OCI-LY7 (cell line): ENCODE results near the gene NTF3. TPM values are rescaled to one million over a fixed set of nuclear protein-coding genes. Genes with fewer than 3 reads are reported as not detected.

ENCODE experiments used
- BruUV-seq: library from RNA; stranded (reverse); fragments of 400-500 nt; replicated peaks from 2 replicates; lab custom pipeline; 2021; lab: Mats Ljungman, UMichigan
- CTCF ChIA-PET: fragments of 300-600 bp; sonication (Branson Sonifier 250); formaldehyde crosslinking; loops from one replicate; lab custom pipeline; 2022; ENCODE audit warnings: antibody characterized with exemption; ENCODE audit not compliant: unreplicated experiment; lab: Charles Lee
- POLR2A ChIA-PET: fragments of 300-600 bp; sonication (Branson Sonifier 250); formaldehyde crosslinking; loops from one replicate; lab custom pipeline; 2022; ENCODE audit warnings: antibody characterized with exemption; lab: Charles Lee
- DNase-seq: peaks from one replicate; pipeline ENCODE4 v3.0.0-alpha.2; 2015; ENCODE audit warnings: low spot score
- H2AFZ ChIP-seq: fragments of 200-600 bp; sonication (generic), shearing (Covaris generic); 2 replicates; pipeline ENCODE4 v1.6.1; 2014; ENCODE audit warnings: mild to moderate bottlenecking, antibody characterized with exemption, low read length, moderate library complexity
- H3K27ac ChIP-seq: fragments of 200-600 bp; sonication (generic); 2 replicates; pipeline ENCODE4 v1.5.1; 2014; ENCODE audit warnings: mixed run types, low read depth, mild to moderate bottlenecking, moderate library complexity, low read length, inconsistent platforms; ENCODE audit not compliant: poor library complexity, severe bottlenecking
- H3K36me3 ChIP-seq: fragments of 200-600 bp; sonication (generic); 2 replicates; pipeline ENCODE4 v1.6.1; 2014; ENCODE audit warnings: mild to moderate bottlenecking, antibody characterized with exemption, low read length, moderate library complexity, mixed read lengths; ENCODE audit not compliant: insufficient read depth
- H3K4me1 ChIP-seq: fragments of 200-600 bp; sonication (generic); 2 replicates; pipeline ENCODE4 v1.5.1; 2014; ENCODE audit warnings: mild to moderate bottlenecking, low read length; ENCODE audit not compliant: insufficient read depth, poor library complexity, severe bottlenecking
- H3K4me2 ChIP-seq: fragments of 200-600 bp; sonication (generic); 2 replicates; pipeline ENCODE4 v1.6.1; 2014; ENCODE audit warnings: mild to moderate bottlenecking, low read length
- H3K4me3 ChIP-seq: fragments of 200-600 bp; sonication (generic); 2 replicates; pipeline ENCODE4 v1.5.1; 2014; ENCODE audit warnings: mild to moderate bottlenecking, low read depth, low read length; ENCODE audit not compliant: poor library complexity, severe bottlenecking
- H3K79me2 ChIP-seq: fragments of 200-600 bp; sonication (generic); 2 replicates; pipeline ENCODE4 v1.6.1; 2016; ENCODE audit warnings: low read depth, mild to moderate bottlenecking, low read length, moderate library complexity, mixed read lengths; ENCODE audit not compliant: insufficient read depth
- H3K9me2 ChIP-seq: fragments of 200-600 bp; sonication (generic); 2 replicates; pipeline ENCODE4 v1.6.1; 2016; ENCODE audit warnings: mild to moderate bottlenecking, low read length, mixed read lengths; ENCODE audit not compliant: insufficient read depth
- H3K9me3 ChIP-seq: fragments of 200-600 bp; sonication (generic); 2 replicates; pipeline ENCODE4 v1.6.1; 2014; ENCODE audit warnings: mild to moderate bottlenecking, mixed run types, low read length, mixed read lengths
- H4K20me1 ChIP-seq: fragments of 200-600 bp; sonication (generic); 2 replicates; pipeline ENCODE4 v1.6.1; 2014; ENCODE audit warnings: mild to moderate bottlenecking, antibody characterized with exemption, low read length, moderate library complexity, mixed read lengths; ENCODE audit not compliant: insufficient read depth
- EZH2phosphoT487 ChIP-seq: fragments of 200-600 bp; sonication (generic); IDR thresholded peaks from 2 replicates; pipeline ENCODE4 v1.6.1; 2018; ENCODE audit warnings: low read depth, borderline replicate concordance, mild to moderate bottlenecking, mixed run types, antibody characterized with exemption, low read length, moderate library complexity, mixed read lengths
- intact Hi-C: fragments of 100-400 bp; cut with micrococcal nuclease; formaldehyde crosslinking; loops from one replicate; pipeline ENCODE4 v1.10.0; 2022; ENCODE audit not compliant: unreplicated experiment
- total RNA-seq, 2 experiments: library from RNA; depleted of rRNA in 1 of 2; stranded (reverse); fragments of >200 nt in 1 of 2; shearing (Covaris generic) in 1 of 2; gene quantifications; 2 replicates each; pipeline ENCODE4 v1.2.3, GENCODE V29; 2014 to 2022
- TF ChIP-seq, protein P1 (sequence below): fragments of 200-600 bp; sonication (generic); conservative IDR thresholded peaks from 2 replicates; pipeline ENCODE4 v1.5.1; 2014; ENCODE audit warnings: mild to moderate bottlenecking, antibody characterized with exemption, low read length, moderate library complexity, mixed read lengths

The NTF3 gene
- total RNA-seq, 2 experiments from 2014 or later = 9.6 to 11.5 TPM

GRCh38 chr12:5460817-5461216 is 28.9 kb downstream of the NTF3 start:
- ChIA-PET POLR2A (interaction anchor here (2.4 kb wide), 1 partner anchor 16 kb away, joined by 29 read pairs; no protein-coding TSS in a partner anchor), CTCF (no interaction called here)
- DNase-seq = no peak
- Histone ChIP-seq H3K4me3 (no peak overlapping the region), H3K79me2 (peaks cover 24% of the 10 kb centered on the region), H3K27ac (no peak overlapping the region), H3K4me2 (no peak overlapping the region), H3K36me3 (peaks cover 78% of the 10 kb centered on the region), H2AFZ (no peak overlapping the region), H3K9me2 (no peaks in the 10 kb centered on the region), H3K9me3 (no peaks in the 10 kb centered on the region), H4K20me1 (no peaks in the 10 kb centered on the region), H3K4me1 (peaks cover 41% of the 10 kb centered on the region)
- TF ChIP-seq, protein P1, sequence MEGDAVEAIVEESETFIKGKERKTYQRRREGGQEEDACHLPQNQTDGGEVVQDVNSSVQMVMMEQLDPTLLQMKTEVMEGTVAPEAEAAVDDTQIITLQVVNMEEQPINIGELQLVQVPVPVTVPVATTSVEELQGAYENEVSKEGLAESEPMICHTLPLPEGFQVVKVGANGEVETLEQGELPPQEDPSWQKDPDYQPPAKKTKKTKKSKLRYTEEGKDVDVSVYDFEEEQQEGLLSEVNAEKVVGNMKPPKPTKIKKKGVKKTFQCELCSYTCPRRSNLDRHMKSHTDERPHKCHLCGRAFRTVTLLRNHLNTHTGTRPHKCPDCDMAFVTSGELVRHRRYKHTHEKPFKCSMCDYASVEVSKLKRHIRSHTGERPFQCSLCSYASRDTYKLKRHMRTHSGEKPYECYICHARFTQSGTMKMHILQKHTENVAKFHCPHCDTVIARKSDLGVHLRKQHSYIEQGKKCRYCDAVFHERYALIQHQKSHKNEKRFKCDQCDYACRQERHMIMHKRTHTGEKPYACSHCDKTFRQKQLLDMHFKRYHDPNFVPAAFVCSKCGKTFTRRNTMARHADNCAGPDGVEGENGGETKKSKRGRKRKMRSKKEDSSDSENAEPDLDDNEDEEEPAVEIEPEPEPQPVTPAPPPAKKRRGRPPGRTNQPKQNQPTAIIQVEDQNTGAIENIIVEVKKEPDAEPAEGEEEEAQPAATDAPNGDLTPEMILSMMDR = no peak
- TF ChIP-seq EZH2phosphoT487 = no peak
- BruUV-seq = no TSS peak
- intact Hi-C loops = no loop called here

DNA sequence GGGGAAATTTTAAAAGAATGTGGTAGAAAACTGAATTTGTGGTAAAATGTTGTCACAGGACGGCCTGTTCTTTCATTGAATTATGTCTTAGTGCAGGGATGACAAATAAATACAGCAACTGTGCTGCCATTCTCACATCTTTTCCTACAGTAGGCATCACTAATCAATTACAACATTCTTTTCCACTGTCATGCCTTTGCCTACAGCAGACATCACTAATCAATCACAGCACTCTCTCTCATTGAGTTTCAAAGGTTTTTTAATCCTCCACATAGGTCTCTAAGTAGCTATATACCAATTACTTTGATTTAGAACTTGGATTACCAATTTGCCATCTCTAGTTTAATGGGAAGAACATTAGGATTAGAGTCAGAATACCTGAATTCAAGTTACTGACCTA is 30.1 kb downstream of the NTF3 start:
- H3K9me3 ChIP-seq = no peaks in the 10 kb centered on the region
- ChIA-PET CTCF (no interaction called here), POLR2A (interaction anchor here (1.3 to 2.4 kb wide), 2 partner anchors 15 to 32 kb away, joined by 4 to 29 read pairs; no protein-coding TSS in a partner anchor)
- no peaks in the 10 kb centered on the region for H4K20me1 ChIP-seq
- H3K36me3 ChIP-seq = peaks cover 82% of the 10 kb centered on the region
- intact Hi-C loops = no loop called here
- no peak overlapping the region for H3K4me3 ChIP-seq
- H3K4me2 ChIP-seq = no peak overlapping the region
- no peak for TF ChIP-seq EZH2phosphoT487
- TF ChIP-seq, protein P1 = no peak
- no peak overlapping the region for H3K27ac ChIP-seq
- H3K4me1 ChIP-seq = peaks cover 40% of the 10 kb centered on the region
- no peak overlapping the region for H2AFZ ChIP-seq
- no TSS peak for BruUV-seq
- H3K79me2 ChIP-seq = peaks cover 24% of the 10 kb centered on the region
- DNase-seq = no peak
- no peaks in the 10 kb centered on the region for H3K9me2 ChIP-seq

DNA sequence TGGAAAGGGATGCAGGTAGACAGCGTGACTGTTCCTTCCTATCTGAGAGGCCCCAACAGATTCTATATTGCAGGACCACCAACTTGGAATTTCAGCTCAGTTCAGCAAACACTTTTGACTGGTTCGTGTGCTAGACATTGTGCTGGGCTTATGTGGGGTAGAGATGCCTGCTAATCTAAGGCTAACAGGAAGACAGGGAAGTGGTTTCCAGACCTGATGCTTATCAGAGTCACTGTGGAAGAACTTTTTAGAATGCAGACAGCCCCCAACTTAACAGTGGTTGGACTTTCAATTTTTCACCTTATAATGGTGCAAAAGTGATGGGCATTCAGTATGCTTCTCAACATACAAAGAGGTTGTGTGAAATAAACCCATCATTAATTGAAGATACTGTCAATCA is 32.2 kb downstream of the NTF3 start:
- no peak overlapping the region for H3K4me2 ChIP-seq
- H3K79me2 ChIP-seq = peaks cover 8% of the 10 kb centered on the region
- CTCF ChIA-PET = no interaction called here
- no peaks in the 10 kb centered on the region for H3K9me3 ChIP-seq
- intact Hi-C loops = no loop called here
- POLR2A ChIA-PET = interaction anchor here (0.9 kb wide), 1 partner anchor 12 kb away, joined by 3 read pairs; no protein-coding TSS in a partner anchor
- BruUV-seq = no TSS peak
- no peak overlapping the region for H3K27ac ChIP-seq
- no peak overlapping the region for H3K4me3 ChIP-seq
- TF ChIP-seq, protein P1 = no peak
- no peak for TF ChIP-seq EZH2phosphoT487
- no peak for DNase-seq
- no peak overlapping the region for H2AFZ ChIP-seq
- no peaks in the 10 kb centered on the region for H4K20me1 ChIP-seq
- peaks cover 73% of the 10 kb centered on the region for H3K36me3 ChIP-seq
- H3K4me1 ChIP-seq = peaks cover 26% of the 10 kb centered on the region
- H3K9me2 ChIP-seq = no peaks in the 10 kb centered on the region
